ENCODE measurements around the gene PAPPA2. TPM values are rescaled to one million over a fixed set of nuclear protein-coding genes. Genes with fewer than 3 reads are reported as not detected.

The PAPPA2 gene
- total RNA-seq, 4 donors from 2014 or later, result 0.23 to 0.51 (median 0.34) TPM

DNA sequence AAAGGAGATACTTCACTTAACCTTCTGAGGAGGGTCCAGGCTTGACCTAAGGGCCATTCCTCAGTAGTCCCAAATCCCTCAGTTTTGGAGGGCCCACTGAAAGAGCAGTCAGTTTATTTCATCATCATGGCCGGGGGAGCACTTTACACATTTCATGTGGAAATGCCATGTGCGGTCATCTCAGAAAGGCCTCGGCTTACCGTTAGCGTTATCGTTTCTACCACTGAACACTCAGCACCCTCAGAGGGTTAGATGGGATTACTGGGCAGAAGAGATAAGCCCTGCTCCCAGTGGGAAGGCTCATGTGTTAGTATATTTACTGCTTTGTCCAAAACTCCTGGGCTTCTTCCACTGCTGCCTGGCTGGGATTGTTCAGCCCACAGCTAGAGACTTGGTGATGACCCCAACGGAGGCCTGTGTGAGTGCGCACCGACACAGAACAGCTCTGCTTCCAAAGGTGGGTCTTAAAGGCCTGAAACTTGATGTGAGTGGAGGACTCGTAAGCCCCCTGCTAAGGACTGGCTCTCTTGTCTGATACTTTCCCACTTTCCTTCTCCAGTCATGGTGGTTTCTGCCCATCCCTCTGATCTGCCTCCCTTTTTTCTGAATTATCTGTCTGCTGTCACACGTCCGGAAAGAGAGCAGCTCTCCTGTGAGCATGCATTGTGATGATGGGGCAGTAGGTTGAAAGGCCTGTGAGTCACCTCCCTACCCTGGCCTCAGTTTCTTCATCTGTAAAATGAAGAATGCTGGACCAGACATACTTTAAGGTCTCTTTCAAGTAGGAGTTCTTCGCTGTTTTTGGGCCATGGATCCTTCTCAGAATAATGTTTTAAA is 417.0 kb downstream of the PAPPA2 start:
- H3K4me3 ChIP-seq, result no peak overlapping the region
- H3K36me3 ChIP-seq, result no peaks in the 10 kb centered on the region
- no peaks in the 10 kb centered on the region for H3K9me3 ChIP-seq
- 92% methylated on average over 13 of the region's 13 CpGs for WGBS
- no peaks in the 10 kb centered on the region for H3K27me3 ChIP-seq
- TF ChIP-seq CTCF (IDR thresholded peaks at IDR 0.05), result no peak
- no peak for TF ChIP-seq EP300 (IDR thresholded peaks at IDR 0.05)
- no peak for TF ChIP-seq POLR2AphosphoS5 (IDR thresholded peaks at IDR 0.05)
- TF ChIP-seq POLR2A (IDR thresholded peaks at IDR 0.05), result no peak
- peaks cover 6% of the 10 kb centered on the region for H3K4me1 ChIP-seq
- H3K27ac ChIP-seq, result no peak overlapping the region
- DNase-seq (ENCODE audit: low spot score in 2 of 2), result no peak

GRCh38 chr1:176880955-176881595 is 418.1 kb downstream of the PAPPA2 start:
- H3K36me3 ChIP-seq, result no peaks in the 10 kb centered on the region
- no peak overlapping the region for H3K4me3 ChIP-seq
- DNase-seq (ENCODE audit: low spot score in 2 of 2), result peak in 1 of 2 donors; percentile 75
- peaks cover 7% of the 10 kb centered on the region for H3K4me1 ChIP-seq
- H3K27me3 ChIP-seq, result no peaks in the 10 kb centered on the region
- H3K27ac ChIP-seq, result no peak overlapping the region
- WGBS, result 22% methylated on average over 9 of the region's 9 CpGs
- H3K9me3 ChIP-seq, result no peaks in the 10 kb centered on the region
- peak; percentile 45 to 82 for TF ChIP-seq CTCF (IDR thresholded peaks at IDR 0.05)
- TF ChIP-seq POLR2AphosphoS5 (IDR thresholded peaks at IDR 0.05), result no peak

- TF ChIP-seq POLR2AphosphoS5 (IDR thresholded peaks at IDR 0.05) (no peak), EP300 (IDR thresholded peaks at IDR 0.05) (no peak), POLR2A (IDR thresholded peaks at IDR 0.05) (no peak), CTCF (IDR thresholded peaks at IDR 0.05) (no peak)
- H3K9me3 ChIP-seq, result no peaks in the 10 kb centered on the region
- H3K36me3 ChIP-seq, result no peaks in the 10 kb centered on the region
- no peak for DNase-seq (ENCODE audit: low spot score in 2 of 2)
- H3K27me3 ChIP-seq, result no peaks in the 10 kb centered on the region
- no peak overlapping the region for H3K4me3 ChIP-seq
- peaks cover 11% of the 10 kb centered on the region for H3K4me1 ChIP-seq
- 70% methylated on average over 4 of the region's 4 CpGs for WGBS
- H3K27ac ChIP-seq, result no peak overlapping the region
Observed at GRCh38 chr1:176884286-176884685, 421.3 kb downstream of the PAPPA2 start.

GRCh38 chr1:176884911-176885310 is 421.9 kb downstream of the PAPPA2 start:
- no peaks in the 10 kb centered on the region for H3K9me3 ChIP-seq
- no peak overlapping the region for H3K4me3 ChIP-seq
- no peaks in the 10 kb centered on the region for H3K27me3 ChIP-seq
- no peak for TF ChIP-seq EP300 (IDR thresholded peaks at IDR 0.05)
- TF ChIP-seq POLR2A (IDR thresholded peaks at IDR 0.05), result no peak
- no peak for TF ChIP-seq CTCF (IDR thresholded peaks at IDR 0.05)
- no peak for TF ChIP-seq POLR2AphosphoS5 (IDR thresholded peaks at IDR 0.05)
- H3K27ac ChIP-seq, result no peak overlapping the region
- H3K4me1 ChIP-seq, result peaks cover 11% of the 10 kb centered on the region
- no peaks in the 10 kb centered on the region for H3K36me3 ChIP-seq
- DNase-seq (ENCODE audit: low spot score in 2 of 2), result no peak
- WGBS, result 85% methylated on average over 1 of the region's 1 CpG

GRCh38 chr1:176885341-176885740 is 422.4 kb downstream of the PAPPA2 start:
- peaks cover 11% of the 10 kb centered on the region for H3K4me1 ChIP-seq
- H3K9me3 ChIP-seq, result no peaks in the 10 kb centered on the region
- no peak for DNase-seq (ENCODE audit: low spot score in 2 of 2)
- H3K27ac ChIP-seq, result no peak overlapping the region
- H3K36me3 ChIP-seq, result no peaks in the 10 kb centered on the region
- H3K4me3 ChIP-seq, result no peak overlapping the region
- H3K27me3 ChIP-seq, result no peaks in the 10 kb centered on the region
- TF ChIP-seq CTCF (IDR thresholded peaks at IDR 0.05) (no peak), EP300 (IDR thresholded peaks at IDR 0.05) (no peak), POLR2A (IDR thresholded peaks at IDR 0.05) (no peak), POLR2AphosphoS5 (IDR thresholded peaks at IDR 0.05) (no peak)
- 64% methylated on average over 3 of the region's 3 CpGs for WGBS
